HG03108 (cell line): ENCODE data around the gene ENTPD6.
"Not testable (repeated sequence)": the region's sequence is repeated elsewhere in the genome, so short reads cannot be mapped to it uniquely, and the experiment has no call there.

Experiments used
- ATAC-seq: cut with Tn5 transposase; IDR thresholded peaks from one replicate; pipeline ENCODE4 v1.9.1; 2021; ENCODE audit warnings: moderate library complexity; ENCODE audit not compliant: unreplicated experiment

The ENTPD6 gene

DNA sequence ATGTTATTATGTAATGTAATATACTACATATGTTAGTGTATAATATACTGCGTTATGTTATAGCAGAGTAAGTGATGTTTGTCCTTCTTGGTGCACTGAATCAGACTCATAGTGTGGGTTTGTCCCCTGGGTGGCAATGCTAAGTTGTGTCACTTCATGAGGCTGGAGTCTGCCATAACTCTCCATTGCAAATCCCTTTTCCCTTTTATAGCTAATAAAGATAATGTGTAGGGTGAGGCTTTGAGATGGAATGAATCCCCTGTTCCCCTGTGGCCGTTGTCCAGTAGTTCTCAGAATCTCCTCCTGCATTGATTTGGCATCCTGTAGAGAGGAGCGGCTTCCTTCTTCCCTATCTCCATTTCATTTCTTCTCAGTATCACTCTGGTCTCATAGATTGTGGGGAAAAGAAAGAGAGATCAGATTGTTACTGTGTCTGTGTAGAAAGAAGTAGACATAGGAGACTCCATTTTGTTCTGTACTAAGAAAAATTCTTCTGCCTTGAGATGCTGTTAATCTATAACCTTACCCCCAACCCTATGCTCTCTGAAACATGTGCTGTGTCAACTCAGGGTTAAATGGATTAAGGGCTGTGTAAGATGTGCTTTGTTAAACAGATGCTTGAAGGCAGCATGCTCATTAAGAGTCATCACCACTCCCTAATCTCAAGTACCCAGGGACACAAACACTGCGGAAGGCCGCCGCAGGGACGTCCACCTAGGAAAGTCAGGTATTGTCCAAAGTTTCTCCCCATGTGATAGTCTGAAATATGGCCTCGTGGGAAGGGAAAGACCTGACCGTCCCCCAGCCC is 45.5 kb downstream of the ENTPD6 start:
- ATAC-seq: not testable (repeated sequence)

DNA sequence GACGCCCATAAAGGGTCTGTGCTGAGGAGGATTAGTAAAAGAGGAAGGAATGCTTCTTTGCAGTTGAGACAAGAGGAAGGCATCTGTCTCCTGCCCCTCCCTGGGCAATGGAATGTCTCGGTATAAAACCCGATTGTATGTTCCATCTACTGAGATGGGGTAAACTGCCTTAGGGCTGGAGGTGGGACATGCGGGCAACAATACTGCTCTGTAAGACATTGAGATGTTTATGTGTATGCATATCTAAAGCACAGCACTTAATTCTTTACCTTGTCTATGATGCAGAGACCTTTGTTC is 46.1 kb downstream of the ENTPD6 start:
- not testable (repeated sequence) for ATAC-seq

- ATAC-seq: no peak
Measured at GRCh38 chr20:25242231-25242630, 46.7 kb downstream of the ENTPD6 start.

DNA sequence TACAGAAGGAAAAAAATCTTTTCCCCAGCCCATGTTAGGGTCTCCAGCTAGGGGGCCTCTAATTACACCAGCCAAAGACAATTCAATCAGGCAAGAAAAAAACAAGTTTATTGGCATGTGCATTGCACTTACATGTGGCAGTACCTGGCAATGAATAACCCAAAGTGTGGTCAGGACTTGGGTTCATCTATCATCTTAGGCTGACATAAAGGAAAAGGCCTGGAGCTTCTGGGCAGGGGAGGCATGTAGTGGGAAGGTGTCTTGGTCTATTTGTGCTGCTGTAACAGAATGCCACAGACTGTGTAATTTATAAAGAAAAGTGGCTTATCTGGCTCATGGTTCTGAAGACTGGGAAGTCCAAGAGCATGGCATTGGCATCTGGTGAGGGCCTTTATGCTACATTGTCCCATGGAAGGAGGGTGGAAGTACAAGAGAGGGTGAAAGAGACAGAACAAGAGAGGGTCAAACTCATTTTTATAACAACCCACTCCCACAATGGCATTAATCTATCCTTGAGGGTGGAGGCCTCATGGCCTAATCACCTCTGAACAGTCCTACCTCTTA is 48.0 kb downstream of the ENTPD6 start:
- no peak for ATAC-seq

GRCh38 chr20:25244976-25245375 is 49.5 kb downstream of the ENTPD6 start:
- ATAC-seq: no peak

- ATAC-seq: no peak
Measured at GRCh38 chr20:25245461-25245860, 49.9 kb downstream of the ENTPD6 start.

DNA sequence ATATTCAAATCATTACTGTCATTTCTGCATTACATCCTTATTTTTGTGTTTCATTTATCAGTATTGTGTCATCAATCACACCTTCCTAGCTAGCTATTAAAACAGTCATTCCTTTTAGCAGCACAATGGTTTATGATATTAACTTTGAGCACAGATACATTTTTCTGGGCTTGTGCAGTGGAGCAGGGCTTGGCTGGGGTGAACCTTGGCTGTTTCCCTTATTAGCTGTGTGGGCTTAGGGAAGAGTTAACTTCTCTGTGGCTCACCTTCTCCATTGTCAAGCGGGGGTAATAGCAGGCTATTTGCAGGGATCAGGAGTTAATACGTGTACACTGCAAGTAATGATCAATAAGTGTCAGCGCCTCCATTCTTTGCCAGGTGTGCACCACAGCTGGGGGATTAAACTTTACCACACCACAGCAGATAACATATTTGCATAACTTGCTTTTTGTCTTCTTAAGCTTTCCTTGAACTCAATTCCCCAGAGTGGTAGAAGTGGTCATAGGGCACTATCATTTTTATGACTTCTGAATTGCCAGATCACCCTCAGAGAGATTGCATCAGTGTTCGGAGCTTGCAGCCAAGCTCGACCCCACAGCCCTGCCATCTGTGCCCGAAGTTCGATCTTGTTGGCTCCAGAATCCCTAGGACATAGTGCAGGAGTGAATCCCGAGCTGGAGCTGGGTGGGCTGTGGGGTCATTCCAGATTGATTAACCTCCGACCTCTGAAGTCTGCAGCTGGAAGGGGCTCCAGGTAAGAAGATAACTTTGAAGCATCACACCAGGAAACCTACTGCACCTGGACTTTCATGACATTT is 50.9 kb downstream of the ENTPD6 start:
- ATAC-seq: peak; percentile 26

DNA sequence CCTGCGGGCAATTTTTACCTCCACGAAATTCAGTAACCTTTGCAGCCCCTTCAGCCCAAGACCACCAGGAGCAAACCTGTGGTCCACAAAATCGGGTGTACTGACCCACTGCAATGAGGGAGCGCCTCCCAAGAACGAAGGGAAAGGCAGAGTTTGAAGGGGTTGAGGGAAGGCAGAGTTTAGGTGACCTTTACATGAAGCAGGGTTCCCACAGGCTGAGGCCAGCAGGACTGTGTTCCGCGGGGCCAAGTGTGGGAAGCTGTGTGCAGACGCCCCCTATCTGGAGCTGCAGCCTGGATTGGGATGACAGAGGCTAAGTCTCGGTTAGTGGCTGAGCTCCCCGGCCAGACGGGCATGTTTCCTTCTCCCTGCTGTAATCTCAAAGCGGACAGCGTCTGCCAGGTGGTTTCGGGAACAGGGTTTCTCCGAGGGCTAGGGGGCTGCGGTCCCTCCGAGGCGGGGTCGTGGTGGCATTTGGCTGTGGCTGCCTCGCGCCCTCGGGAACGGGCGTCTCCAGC is 51.5 kb downstream of the ENTPD6 start:
- peak; percentile 1 for ATAC-seq

- peak; percentile 24 for ATAC-seq
Measured at GRCh38 chr20:25247518-25247955, 52.0 kb downstream of the ENTPD6 start.

- ATAC-seq: peak; percentile 51
Measured at GRCh38 chr20:25247956-25248785, 52.7 kb downstream of the ENTPD6 start, which contains the start of gene PYGB. Gene PYGB, plus strand, starts transcription at chr20:25248085. Its CDS starts 94 bp downstream, at chr20:25248179.

- ATAC-seq: no peak
Measured at GRCh38 chr20:25248786-25249172, 53.3 kb downstream of the ENTPD6 start.

GRCh38 chr20:25249198-25249931 is 53.9 kb downstream of the ENTPD6 start:
- no peak for ATAC-seq

- ATAC-seq: no peak
Measured at GRCh38 chr20:25250508-25250907, 55.0 kb downstream of the ENTPD6 start.

- no peak for ATAC-seq
Measured at GRCh38 chr20:25251019-25251418, 55.5 kb downstream of the ENTPD6 start.

- ATAC-seq: no peak
Measured at GRCh38 chr20:25251558-25251957, 56.0 kb downstream of the ENTPD6 start.

DNA sequence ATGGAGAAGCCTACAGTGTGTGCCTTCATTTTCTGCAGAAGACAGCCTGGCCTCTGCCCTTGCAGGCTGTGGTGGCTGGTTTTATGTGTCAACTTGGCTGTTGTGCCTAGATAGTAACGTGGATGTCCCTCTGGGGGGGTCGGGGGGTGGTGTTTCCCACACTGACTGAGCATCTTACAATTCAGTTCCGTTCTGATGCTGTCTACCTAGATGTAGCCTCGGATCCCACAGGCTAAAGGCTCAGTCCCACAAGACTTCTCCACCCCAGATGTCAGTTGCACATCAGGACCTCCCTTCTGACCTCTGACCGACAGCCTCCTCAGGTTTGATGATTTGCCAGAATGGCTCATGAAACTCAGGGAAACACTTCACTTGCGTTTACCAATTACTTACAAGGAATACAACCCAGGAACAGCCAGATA is 56.7 kb downstream of the ENTPD6 start:
- ATAC-seq: no peak

GRCh38 chr20:25252686-25253421 is 57.3 kb downstream of the ENTPD6 start:
- ATAC-seq: no peak

GRCh38 chr20:25253606-25254275 is 58.2 kb downstream of the ENTPD6 start:
- ATAC-seq: no peak

DNA sequence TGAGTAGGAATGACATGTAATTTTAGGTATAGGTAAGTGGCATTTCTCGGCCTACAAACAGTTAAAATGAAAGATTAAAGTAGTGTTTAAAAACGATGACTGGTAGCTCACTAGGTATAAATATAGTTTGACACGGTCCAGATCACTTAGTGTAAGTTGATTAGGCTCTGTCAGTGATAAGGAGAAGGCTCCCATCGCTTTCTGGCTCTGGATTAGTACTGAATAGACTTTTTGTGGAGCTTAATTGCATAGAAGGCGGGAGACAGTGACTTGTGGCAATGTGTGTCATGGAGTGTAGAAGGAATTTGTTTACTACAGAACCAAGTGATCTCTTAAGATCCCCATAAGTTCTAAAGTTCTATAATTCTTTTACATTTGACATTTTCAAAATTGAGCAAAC is 59.1 kb downstream of the ENTPD6 start:
- no peak for ATAC-seq
